Breast epithelium (tissue), 3 donors: ENCODE results near the gene VAPB.

Experiments
- POLR2AphosphoS5 ChIP-seq, 3 donors: sonication (generic); formaldehyde crosslinking; IDR thresholded peaks; one replicate each; pipeline ENCODE4 v1.6.1; 2017; ENCODE audit warnings: antibody characterized with exemption in 3 of 3
- TF ChIP-seq, protein P1 (sequence below), 3 donors: fragments of 450-650 bp; IDR thresholded peaks; one replicate each; pipeline ENCODE4 v1.5.1; 2016 to 2017; ENCODE audit warnings: antibody characterized with exemption in 3 of 3, mild to moderate bottlenecking in 3 of 3, moderate library complexity in 3 of 3

DNA sequence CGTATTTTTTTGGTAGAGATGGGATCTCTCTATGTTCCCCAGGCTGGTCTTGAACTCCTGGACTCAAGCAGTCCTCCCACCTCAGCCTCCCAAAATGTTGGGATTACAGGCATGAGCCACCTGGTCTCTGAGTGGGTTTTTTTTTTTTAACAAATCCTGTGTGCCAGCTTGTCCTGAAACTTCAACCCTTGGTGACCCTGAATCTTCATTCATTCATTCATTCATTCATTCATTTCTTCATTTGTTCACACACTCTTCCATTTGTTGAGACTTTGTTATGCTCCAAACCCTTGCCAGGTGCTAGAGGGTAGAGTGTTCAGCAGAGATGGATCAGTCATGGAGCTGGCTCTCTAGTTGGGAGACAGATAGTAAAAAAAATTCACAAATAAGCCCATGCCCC lies 12.0 kb upstream of the VAPB start:
- TF ChIP-seq, protein P1, sequence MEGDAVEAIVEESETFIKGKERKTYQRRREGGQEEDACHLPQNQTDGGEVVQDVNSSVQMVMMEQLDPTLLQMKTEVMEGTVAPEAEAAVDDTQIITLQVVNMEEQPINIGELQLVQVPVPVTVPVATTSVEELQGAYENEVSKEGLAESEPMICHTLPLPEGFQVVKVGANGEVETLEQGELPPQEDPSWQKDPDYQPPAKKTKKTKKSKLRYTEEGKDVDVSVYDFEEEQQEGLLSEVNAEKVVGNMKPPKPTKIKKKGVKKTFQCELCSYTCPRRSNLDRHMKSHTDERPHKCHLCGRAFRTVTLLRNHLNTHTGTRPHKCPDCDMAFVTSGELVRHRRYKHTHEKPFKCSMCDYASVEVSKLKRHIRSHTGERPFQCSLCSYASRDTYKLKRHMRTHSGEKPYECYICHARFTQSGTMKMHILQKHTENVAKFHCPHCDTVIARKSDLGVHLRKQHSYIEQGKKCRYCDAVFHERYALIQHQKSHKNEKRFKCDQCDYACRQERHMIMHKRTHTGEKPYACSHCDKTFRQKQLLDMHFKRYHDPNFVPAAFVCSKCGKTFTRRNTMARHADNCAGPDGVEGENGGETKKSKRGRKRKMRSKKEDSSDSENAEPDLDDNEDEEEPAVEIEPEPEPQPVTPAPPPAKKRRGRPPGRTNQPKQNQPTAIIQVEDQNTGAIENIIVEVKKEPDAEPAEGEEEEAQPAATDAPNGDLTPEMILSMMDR (IDR thresholded peaks at IDR 0.05) = no peak
- TF ChIP-seq POLR2AphosphoS5 (IDR thresholded peaks at IDR 0.05) = no peak
